ENCODE data around the gene CASP5. TPM values are rescaled to one million over a fixed set of nuclear protein-coding genes. Genes with fewer than 3 reads are reported as not detected.
"Not testable (repeated sequence)": the region's sequence is repeated elsewhere in the genome, so short reads cannot be mapped to it uniquely, and the experiment has no call there.

The CASP5 gene
- total RNA-seq, 2 experiments from 2014 or later: not detected

- ATAC-seq (no peak), DNase-seq (no peak)
- H3K4me3 Mint-ChIP-seq: no peak overlapping the region
- peaks cover 40% of the 10 kb centered on the region for H3K4me1 Mint-ChIP-seq (ENCODE audit: low read depth)
- H3K27ac Mint-ChIP-seq: no peak overlapping the region
- peaks cover 15% of the 10 kb centered on the region for H3K36me3 Mint-ChIP-seq (ENCODE audit: low read depth)
- H3K27me3 Mint-ChIP-seq (ENCODE audit: low read depth): no peaks in the 10 kb centered on the region
- no peaks in the 10 kb centered on the region for H3K9me3 Mint-ChIP-seq (ENCODE audit: insufficient read depth)
- ChIA-PET CTCF (no interaction called here), POLR2A (no interaction called here)
Measured at GRCh38 chr11:105046898-105047579, 24.1 kb upstream of the CASP5 start.

- CTCF ChIA-PET: no interaction called here
- Mint-ChIP-seq H3K4me1 (ENCODE audit: low read depth) (peaks cover 45% of the 10 kb centered on the region), H3K9me3 (ENCODE audit: insufficient read depth) (no peaks in the 10 kb centered on the region), H3K27ac (peak overlapping the region; percentile 79), H3K36me3 (ENCODE audit: low read depth) (peaks cover 26% of the 10 kb centered on the region), H3K27me3 (ENCODE audit: low read depth) (no peaks in the 10 kb centered on the region), H3K4me3 (peak overlapping the region; percentile 89)
- ATAC-seq (no peak), DNase-seq (no peak)
- POLR2A ChIA-PET: no interaction called here
Measured at GRCh38 chr11:105045676-105046296, 22.8 kb upstream of the CASP5 start.

GRCh38 chr11:105044557-105045524 is 21.9 kb upstream of the CASP5 start, which contains the start of gene CARD16:
CARD16 (minus strand) TSS chr11:105045335; CDS start chr11:105045297, 38 bp downstream.
- CTCF ChIA-PET: interaction anchor here (2.2 kb wide), 1 partner anchor 12 kb away, joined by 10 read pairs; no protein-coding TSS in a partner anchor
- H3K27me3 Mint-ChIP-seq (ENCODE audit: low read depth); H3K9me3 Mint-ChIP-seq (ENCODE audit: insufficient read depth); POLR2A ChIA-PET: not testable (repeated sequence)
- ATAC-seq: peak; percentile 96
- peak within 1 kb of the TSS; percentile 92 for H3K27ac Mint-ChIP-seq
- peak; percentile 70 for DNase-seq
- peak within 1 kb of the TSS; percentile 89 for H3K4me3 Mint-ChIP-seq
- H3K4me1 Mint-ChIP-seq (ENCODE audit: low read depth): peaks cover 47% of the 10 kb centered on the region
- H3K36me3 Mint-ChIP-seq (ENCODE audit: low read depth): peaks cover 35% of the 10 kb centered on the region

- peaks cover 56% of the 10 kb centered on the region for H3K36me3 Mint-ChIP-seq (ENCODE audit: low read depth)
- peaks cover 46% of the 10 kb centered on the region for H3K4me1 Mint-ChIP-seq (ENCODE audit: low read depth)
- H3K9me3 Mint-ChIP-seq (ENCODE audit: insufficient read depth): peaks cover 6% of the 10 kb centered on the region
- H3K27ac Mint-ChIP-seq: no peak overlapping the region
- ChIA-PET CTCF (no interaction called here), POLR2A (no interaction called here)
- H3K4me3 Mint-ChIP-seq: no peak overlapping the region
- ATAC-seq: no peak
- no peaks in the 10 kb centered on the region for H3K27me3 Mint-ChIP-seq (ENCODE audit: low read depth)
- DNase-seq: no peak
Measured at GRCh38 chr11:105042178-105042577, 19.2 kb upstream of the CASP5 start.

- ChIA-PET CTCF (no interaction called here), POLR2A (no interaction called here)
- Mint-ChIP-seq H3K4me3 (no peak overlapping the region), H3K4me1 (ENCODE audit: low read depth) (peaks cover 35% of the 10 kb centered on the region), H3K27ac (no peak overlapping the region), H3K27me3 (ENCODE audit: low read depth) (no peaks in the 10 kb centered on the region), H3K9me3 (ENCODE audit: insufficient read depth) (peaks cover 6% of the 10 kb centered on the region), H3K36me3 (ENCODE audit: low read depth) (peaks cover 61% of the 10 kb centered on the region)
- ATAC-seq (no peak), DNase-seq (no peak)
Measured at GRCh38 chr11:105040703-105041102, 17.7 kb upstream of the CASP5 start.

- ATAC-seq (peak; percentile 87), DNase-seq (peak; percentile 61)
- Mint-ChIP-seq H3K36me3 (ENCODE audit: low read depth) (peaks cover 63% of the 10 kb centered on the region), H3K4me3 (peak within 1 kb of the TSS; percentile 87), H3K27me3 (ENCODE audit: low read depth) (no peaks in the 10 kb centered on the region), H3K27ac (peak within 1 kb of the TSS; percentile 93), H3K4me1 (ENCODE audit: low read depth) (peaks cover 36% of the 10 kb centered on the region), H3K9me3 (ENCODE audit: insufficient read depth) (peaks cover 6% of the 10 kb centered on the region)
- POLR2A ChIA-PET: interaction anchor here (0.8 kb wide), 1 partner anchor 8 kb away, joined by 3 read pairs; no protein-coding TSS in a partner anchor
- CTCF ChIA-PET: interaction anchor here (1.2 kb wide), 1 partner anchor 425 kb away, joined by 3 read pairs; no protein-coding TSS in a partner anchor
Measured at GRCh38 chr11:105034813-105035620, 12.0 kb upstream of the CASP5 start, which contains the start of gene CASP1. CASP1 (minus strand) TSS chr11:105035144; CDS start chr11:105035113, 31 bp downstream.

GRCh38 chr11:105034388-105034787 is 11.4 kb upstream of the CASP5 start:
- Mint-ChIP-seq H3K4me1 (ENCODE audit: low read depth) (peaks cover 36% of the 10 kb centered on the region), H3K27ac (peak overlapping the region; percentile 93), H3K36me3 (ENCODE audit: low read depth) (peaks cover 63% of the 10 kb centered on the region), H3K4me3 (peak overlapping the region; percentile 87)
- not testable (repeated sequence) for H3K9me3 Mint-ChIP-seq (ENCODE audit: insufficient read depth); DNase-seq; H3K27me3 Mint-ChIP-seq (ENCODE audit: low read depth)
- ATAC-seq: peak; percentile 3
- CTCF ChIA-PET: interaction anchor here (1.1 to 2.2 kb wide), 2 partner anchors 9 to 33 kb away, joined by 3 to 10 read pairs; no protein-coding TSS in a partner anchor
- POLR2A ChIA-PET: interaction anchor here (1.0 kb wide), 1 partner anchor 9 kb away, joined by 3 read pairs; no protein-coding TSS in a partner anchor

- H3K27ac Mint-ChIP-seq: peak overlapping the region; percentile 93
- H3K4me1 Mint-ChIP-seq (ENCODE audit: low read depth): peaks cover 38% of the 10 kb centered on the region
- ChIA-PET POLR2A (interaction anchor here (1.0 kb wide), 1 partner anchor 9 kb away, joined by 3 read pairs; no protein-coding TSS in a partner anchor), CTCF (interaction anchor here (1.1 to 2.2 kb wide), 2 partner anchors 10 to 32 kb away, joined by 3 to 10 read pairs; no protein-coding TSS in a partner anchor)
- ATAC-seq (peak; percentile 56), DNase-seq (no peak)
- no peaks in the 10 kb centered on the region for H3K27me3 Mint-ChIP-seq (ENCODE audit: low read depth)
- H3K4me3 Mint-ChIP-seq: peak overlapping the region; percentile 87
- peaks cover 65% of the 10 kb centered on the region for H3K36me3 Mint-ChIP-seq (ENCODE audit: low read depth)
- H3K9me3 Mint-ChIP-seq (ENCODE audit: insufficient read depth): no peaks in the 10 kb centered on the region
Measured at GRCh38 chr11:105033781-105034180, 10.8 kb upstream of the CASP5 start.

GRCh38 chr11:105033343-105033742 is 10.4 kb upstream of the CASP5 start:
- H3K4me1 Mint-ChIP-seq (ENCODE audit: low read depth): peaks cover 42% of the 10 kb centered on the region
- ATAC-seq: peak; percentile 40
- peak overlapping the region; percentile 87 for H3K4me3 Mint-ChIP-seq
- H3K9me3 Mint-ChIP-seq (ENCODE audit: insufficient read depth): no peaks in the 10 kb centered on the region
- H3K27me3 Mint-ChIP-seq (ENCODE audit: low read depth): no peaks in the 10 kb centered on the region
- POLR2A ChIA-PET: interaction anchor here (1.0 kb wide), 1 partner anchor 10 kb away, joined by 3 read pairs; no protein-coding TSS in a partner anchor
- DNase-seq: no peak
- CTCF ChIA-PET: interaction anchor here (1.1 to 2.2 kb wide), 2 partner anchors 10 to 32 kb away, joined by 3 to 10 read pairs; no protein-coding TSS in a partner anchor
- peaks cover 66% of the 10 kb centered on the region for H3K36me3 Mint-ChIP-seq (ENCODE audit: low read depth)
- H3K27ac Mint-ChIP-seq: peak overlapping the region; percentile 58

- Mint-ChIP-seq H3K36me3 (ENCODE audit: low read depth) (peaks cover 63% of the 10 kb centered on the region), H3K9me3 (ENCODE audit: insufficient read depth) (no peaks in the 10 kb centered on the region), H3K4me3 (peak overlapping the region; percentile 87), H3K27me3 (ENCODE audit: low read depth) (no peaks in the 10 kb centered on the region), H3K27ac (no peak overlapping the region), H3K4me1 (ENCODE audit: low read depth) (peaks cover 47% of the 10 kb centered on the region)
- ChIA-PET POLR2A (no interaction called here), CTCF (interaction anchor here (2.2 kb wide), 1 partner anchor 11 kb away, joined by 10 read pairs; no protein-coding TSS in a partner anchor)
- ATAC-seq (no peak), DNase-seq (no peak)
Measured at GRCh38 chr11:105032495-105032894, 9.5 kb upstream of the CASP5 start.

Measured in activated CD8-positive, alpha-beta T cell treated with anti-CD3 and anti-CD28 coated beads, Interleukin-2, amount 10 ng/mL, durations not matched to agents 7 days and 5 days (primary cell).